Measurements from ENCODE around the gene ADCK1. TPM values are rescaled to one million over a fixed set of nuclear protein-coding genes. Genes with fewer than 3 reads are reported as not detected.
"Not testable (repeated sequence)": the region's sequence is repeated elsewhere in the genome, so short reads cannot be mapped to it uniquely, and the experiment has no call there.

Gene ADCK1
- total and polyA plus RNA-seq, 4 donors = 6.1 to 19.7 (median 10.8) TPM

DNA sequence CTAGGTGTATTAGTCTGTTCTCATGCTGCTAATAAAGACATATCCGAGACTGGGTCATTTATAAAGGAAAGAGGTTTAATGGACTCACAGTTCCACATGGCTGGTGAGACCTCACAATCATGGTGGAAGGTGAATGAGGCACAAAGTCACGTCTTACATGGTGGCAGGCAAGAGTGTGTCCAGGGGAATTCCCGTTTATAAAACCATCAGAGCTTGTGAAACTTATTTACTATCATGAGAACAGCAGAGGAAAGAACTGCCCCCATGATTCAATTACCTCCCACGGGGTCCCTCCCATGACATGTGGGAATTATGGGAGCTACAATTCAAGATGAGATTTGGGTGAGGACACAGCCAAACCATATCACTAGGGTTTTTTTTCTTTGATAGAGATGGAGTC, 25.9 kb upstream of the ADCK1 start:
- H3K27ac ChIP-seq (ENCODE audit: low read depth, low read length); DNase-seq (ENCODE audit: low read depth in 4 of 6, low spot score in 6 of 6); H3K36me3 ChIP-seq (ENCODE audit: control insufficient read depth, insufficient read depth, low read length); H3K4me3 ChIP-seq (ENCODE audit: low read depth, low read length); H3K27me3 ChIP-seq (ENCODE audit: control insufficient read depth, insufficient read depth, low read length); H3K9me3 ChIP-seq (ENCODE audit: control insufficient read depth, insufficient read depth, low read length); H3K4me1 ChIP-seq (ENCODE audit: control insufficient read depth, insufficient read depth, low read length): not testable (repeated sequence)
- WGBS (ENCODE audit: insufficient coverage) = 75% methylated on average over 1 of the region's 4 CpGs

DNA sequence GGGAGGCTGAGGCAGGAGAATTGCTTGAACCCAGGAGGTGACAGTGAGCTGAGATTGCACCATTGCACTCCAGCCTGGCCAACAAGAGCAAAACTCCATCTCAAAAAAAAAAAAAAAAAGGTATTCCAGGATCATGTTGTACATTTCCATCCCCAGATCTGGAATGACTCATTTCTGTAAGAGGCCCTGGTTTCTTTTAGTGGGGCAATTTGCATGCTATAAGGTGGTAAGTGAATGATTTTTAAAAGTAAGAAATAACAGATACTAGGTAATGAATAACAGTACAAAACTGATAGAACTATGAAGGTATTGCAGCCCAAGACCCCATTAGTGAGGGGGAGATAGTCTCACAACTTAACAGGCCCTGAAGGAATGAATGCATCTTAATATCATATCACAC, 17.7 kb upstream of the ADCK1 start:
- Histone ChIP-seq H3K36me3 (ENCODE audit: control insufficient read depth, insufficient read depth, low read length) (no peaks in the 10 kb centered on the region), H3K27me3 (ENCODE audit: control insufficient read depth, insufficient read depth, low read length) (no peaks in the 10 kb centered on the region), H3K9me3 (ENCODE audit: control insufficient read depth, insufficient read depth, low read length) (no peaks in the 10 kb centered on the region), H3K4me1 (ENCODE audit: control insufficient read depth, insufficient read depth, low read length) (no peaks in the 10 kb centered on the region), H3K27ac (ENCODE audit: low read depth, low read length) (no peak overlapping the region), H3K4me3 (ENCODE audit: low read depth, low read length) (no peak overlapping the region)
- no peak for DNase-seq (ENCODE audit: low read depth in 4 of 6, low spot score in 6 of 6)

- no peaks in the 10 kb centered on the region for H3K36me3 ChIP-seq (ENCODE audit: control insufficient read depth, insufficient read depth, low read length)
- no peak overlapping the region for H3K4me3 ChIP-seq (ENCODE audit: low read depth, low read length)
- no CpG with 5 or more reads among the region's 4 CpGs for WGBS (ENCODE audit: insufficient coverage)
- DNase-seq (ENCODE audit: low read depth in 4 of 6, low spot score in 6 of 6) = peak in 1 of 6 donors; percentile 15
- H3K4me1 ChIP-seq (ENCODE audit: control insufficient read depth, insufficient read depth, low read length) = no peaks in the 10 kb centered on the region
- H3K27ac ChIP-seq (ENCODE audit: low read depth, low read length) = no peak overlapping the region
- no peaks in the 10 kb centered on the region for H3K27me3 ChIP-seq (ENCODE audit: control insufficient read depth, insufficient read depth, low read length)
- no peaks in the 10 kb centered on the region for H3K9me3 ChIP-seq (ENCODE audit: control insufficient read depth, insufficient read depth, low read length)
Observed at GRCh38 chr14:77786148-77786547, 13.8 kb upstream of the ADCK1 start.

DNA sequence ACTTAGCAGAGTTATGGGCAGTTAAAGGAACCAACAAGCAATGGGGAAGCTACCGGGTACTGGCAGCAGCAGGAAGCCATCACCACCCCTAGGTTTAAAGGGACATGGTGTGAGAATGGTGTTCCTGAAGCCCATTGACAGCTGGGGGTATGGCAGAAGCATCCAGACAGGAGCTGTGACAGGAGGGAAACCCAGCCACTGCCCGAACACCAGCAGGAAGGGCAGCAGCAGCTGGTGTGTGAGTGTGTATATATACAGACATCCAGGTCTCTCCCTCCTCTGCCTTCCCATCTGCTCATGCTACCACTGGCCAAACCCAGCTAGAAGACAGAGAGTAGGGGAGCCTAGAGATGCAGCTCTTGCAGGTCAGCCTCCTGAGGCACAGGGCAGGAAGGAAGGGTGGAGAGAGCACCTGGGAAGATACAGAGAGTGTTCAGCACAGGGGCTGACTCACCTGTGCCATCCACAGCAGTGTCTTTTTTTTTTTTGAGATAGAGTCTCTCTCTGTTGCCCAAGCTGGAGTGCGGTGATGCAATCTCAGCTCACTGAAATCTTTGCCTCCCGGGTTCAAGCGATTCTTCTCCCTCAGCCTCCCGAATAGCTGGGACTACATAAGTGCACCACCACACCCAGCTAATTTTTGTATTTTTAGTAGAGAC, 9.2 kb upstream of the ADCK1 start:
- no peak for DNase-seq (ENCODE audit: low read depth in 4 of 6, low spot score in 6 of 6)
- Histone ChIP-seq H3K27ac (ENCODE audit: low read depth, low read length) (no peak overlapping the region), H3K27me3 (ENCODE audit: control insufficient read depth, insufficient read depth, low read length) (no peaks in the 10 kb centered on the region), H3K36me3 (ENCODE audit: control insufficient read depth, insufficient read depth, low read length) (no peaks in the 10 kb centered on the region), H3K4me3 (ENCODE audit: low read depth, low read length) (no peak overlapping the region), H3K9me3 (ENCODE audit: control insufficient read depth, insufficient read depth, low read length) (no peaks in the 10 kb centered on the region), H3K4me1 (ENCODE audit: control insufficient read depth, insufficient read depth, low read length) (no peaks in the 10 kb centered on the region)
- WGBS (ENCODE audit: insufficient coverage) = 29% methylated on average over 1 of the region's 6 CpGs

- H3K27me3 ChIP-seq (ENCODE audit: control insufficient read depth, insufficient read depth, low read length) = no peaks in the 10 kb centered on the region
- no peak overlapping the region for H3K4me3 ChIP-seq (ENCODE audit: low read depth, low read length)
- WGBS (ENCODE audit: insufficient coverage) = no CpG with 5 or more reads among the region's 1 CpG
- DNase-seq (ENCODE audit: low read depth in 4 of 6, low spot score in 6 of 6) = no peak
- H3K27ac ChIP-seq (ENCODE audit: low read depth, low read length) = no peak overlapping the region
- H3K9me3 ChIP-seq (ENCODE audit: control insufficient read depth, insufficient read depth, low read length) = no peaks in the 10 kb centered on the region
- no peaks in the 10 kb centered on the region for H3K4me1 ChIP-seq (ENCODE audit: control insufficient read depth, insufficient read depth, low read length)
- no peaks in the 10 kb centered on the region for H3K36me3 ChIP-seq (ENCODE audit: control insufficient read depth, insufficient read depth, low read length)
Observed at GRCh38 chr14:77791225-77791600, 8.7 kb upstream of the ADCK1 start.

DNA sequence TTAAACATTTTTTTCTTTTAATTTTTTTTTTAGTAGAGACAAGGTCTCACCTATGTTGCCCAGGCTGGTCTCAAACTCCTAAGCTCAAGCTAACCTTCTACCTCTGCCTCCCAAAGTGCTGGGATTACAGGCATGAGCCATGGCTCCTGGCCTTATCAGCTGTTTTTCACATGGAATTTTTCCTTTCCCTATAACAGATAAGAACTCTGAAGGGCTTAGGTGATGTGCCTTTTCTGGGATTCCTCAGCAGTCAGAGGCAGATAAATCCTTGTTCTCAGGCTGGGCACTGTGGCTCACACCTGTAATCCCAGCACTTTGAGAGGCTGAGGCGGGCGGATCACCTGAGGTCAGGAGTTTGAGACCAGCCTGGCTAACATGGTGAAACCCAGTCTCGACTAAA, 6.7 kb upstream of the ADCK1 start:
- H3K27ac ChIP-seq (ENCODE audit: low read depth, low read length); H3K9me3 ChIP-seq (ENCODE audit: control insufficient read depth, insufficient read depth, low read length); H3K27me3 ChIP-seq (ENCODE audit: control insufficient read depth, insufficient read depth, low read length); H3K4me3 ChIP-seq (ENCODE audit: low read depth, low read length); H3K4me1 ChIP-seq (ENCODE audit: control insufficient read depth, insufficient read depth, low read length); H3K36me3 ChIP-seq (ENCODE audit: control insufficient read depth, insufficient read depth, low read length); DNase-seq (ENCODE audit: low read depth in 4 of 6, low spot score in 6 of 6): not testable (repeated sequence)
- WGBS (ENCODE audit: insufficient coverage) = 100% methylated on average over 1 of the region's 3 CpGs

GRCh38 chr14:77794357-77794756, 5.6 kb upstream of the ADCK1 start:
- no peak for DNase-seq (ENCODE audit: low read depth in 4 of 6, low spot score in 6 of 6)
- 82% methylated on average over 4 of the region's 4 CpGs for WGBS (ENCODE audit: insufficient coverage)
- Histone ChIP-seq H3K27me3 (ENCODE audit: control insufficient read depth, insufficient read depth, low read length) (no peaks in the 10 kb centered on the region), H3K4me3 (ENCODE audit: low read depth, low read length) (no peak overlapping the region), H3K9me3 (ENCODE audit: control insufficient read depth, insufficient read depth, low read length) (no peaks in the 10 kb centered on the region), H3K4me1 (ENCODE audit: control insufficient read depth, insufficient read depth, low read length) (peaks cover under 1% of the 10 kb centered on the region), H3K27ac (ENCODE audit: low read depth, low read length) (no peak overlapping the region), H3K36me3 (ENCODE audit: control insufficient read depth, insufficient read depth, low read length) (no peaks in the 10 kb centered on the region)

DNA sequence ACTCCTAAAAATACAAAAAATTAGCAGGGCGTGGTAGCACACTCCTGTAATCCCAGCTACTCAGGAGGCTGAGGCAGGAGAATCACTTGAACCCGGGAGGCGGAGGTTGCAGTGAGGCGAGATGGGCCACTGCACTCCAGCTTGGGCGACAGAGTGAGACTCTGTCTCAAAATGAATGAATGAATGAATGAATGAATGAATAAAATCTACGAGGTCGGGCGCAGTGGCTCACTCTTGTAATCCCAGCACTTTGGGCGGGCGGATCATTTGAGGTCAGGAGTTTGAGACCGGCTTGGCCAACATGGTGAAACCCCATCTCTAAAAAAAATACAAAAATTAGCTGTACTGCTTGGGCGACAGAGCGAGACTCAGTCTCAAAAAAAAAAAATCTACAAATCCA, 453 bp upstream of the ADCK1 start:
- not testable (repeated sequence) for H3K9me3 ChIP-seq (ENCODE audit: control insufficient read depth, insufficient read depth, low read length); H3K36me3 ChIP-seq (ENCODE audit: control insufficient read depth, insufficient read depth, low read length); H3K27ac ChIP-seq (ENCODE audit: low read depth, low read length); DNase-seq (ENCODE audit: low read depth in 4 of 6, low spot score in 6 of 6); H3K27me3 ChIP-seq (ENCODE audit: control insufficient read depth, insufficient read depth, low read length)
- Histone ChIP-seq H3K4me3 (ENCODE audit: low read depth, low read length) (peak overlapping the region; percentile 72), H3K4me1 (ENCODE audit: control insufficient read depth, insufficient read depth, low read length) (peaks cover 13% of the 10 kb centered on the region)
- 97% methylated on average over 8 of the region's 13 CpGs for WGBS (ENCODE audit: insufficient coverage)

DNA sequence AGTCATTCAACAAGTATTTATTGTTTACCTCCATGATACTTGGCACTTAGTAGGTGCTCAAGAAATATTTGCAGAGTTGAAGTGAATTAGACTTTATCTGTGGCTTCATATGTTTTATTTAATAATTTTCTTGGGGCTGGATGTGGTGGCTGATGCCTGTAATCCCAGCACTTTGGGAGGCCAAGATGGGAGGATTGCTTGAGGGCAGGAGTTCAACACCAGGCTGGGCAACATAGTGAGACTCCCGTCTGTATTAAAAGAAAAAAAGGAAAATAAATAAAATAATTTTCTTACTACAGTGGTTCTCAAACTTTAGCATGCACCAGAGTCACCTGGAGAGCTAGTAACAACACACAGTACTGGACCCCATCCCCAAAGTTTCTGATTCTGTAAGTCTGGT, 905 bp downstream of the ADCK1 start:
- peaks cover 13% of the 10 kb centered on the region for H3K4me1 ChIP-seq (ENCODE audit: control insufficient read depth, insufficient read depth, low read length)
- H3K36me3 ChIP-seq (ENCODE audit: control insufficient read depth, insufficient read depth, low read length) = no peaks in the 10 kb centered on the region
- H3K9me3 ChIP-seq (ENCODE audit: control insufficient read depth, insufficient read depth, low read length) = no peaks in the 10 kb centered on the region
- H3K27ac ChIP-seq (ENCODE audit: low read depth, low read length) = peak overlapping the region; percentile 79
- no peak overlapping the region for H3K4me3 ChIP-seq (ENCODE audit: low read depth, low read length)
- no peak for DNase-seq (ENCODE audit: low read depth in 4 of 6, low spot score in 6 of 6)
- no CpG with 5 or more reads among the region's 1 CpG for WGBS (ENCODE audit: insufficient coverage)
- no peaks in the 10 kb centered on the region for H3K27me3 ChIP-seq (ENCODE audit: control insufficient read depth, insufficient read depth, low read length)

DNA sequence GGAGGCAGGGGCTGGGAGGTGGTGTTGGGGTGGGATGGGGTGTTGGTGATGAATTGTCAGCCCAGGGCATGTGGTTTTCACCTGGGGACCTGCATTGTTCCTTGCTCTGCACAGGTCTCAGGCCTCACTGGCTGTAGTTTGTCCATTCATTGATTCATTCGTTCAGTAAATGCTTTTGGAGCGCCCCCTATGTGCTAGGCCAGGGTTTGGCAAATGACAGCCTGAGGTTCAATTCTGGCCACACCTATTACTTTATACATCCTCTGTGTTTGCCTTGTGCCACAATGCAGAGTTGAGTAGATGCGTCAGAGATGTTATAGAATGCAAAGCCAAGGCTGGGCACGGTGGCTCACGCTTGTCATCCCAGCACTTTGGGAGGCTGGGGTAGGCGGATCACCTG, 4.7 kb downstream of the ADCK1 start:
- Histone ChIP-seq H3K36me3 (ENCODE audit: control insufficient read depth, insufficient read depth, low read length) (no peaks in the 10 kb centered on the region), H3K4me1 (ENCODE audit: control insufficient read depth, insufficient read depth, low read length) (peaks cover 10% of the 10 kb centered on the region), H3K27ac (ENCODE audit: low read depth, low read length) (no peak overlapping the region), H3K4me3 (ENCODE audit: low read depth, low read length) (no peak overlapping the region), H3K27me3 (ENCODE audit: control insufficient read depth, insufficient read depth, low read length) (no peaks in the 10 kb centered on the region), H3K9me3 (ENCODE audit: control insufficient read depth, insufficient read depth, low read length) (no peaks in the 10 kb centered on the region)
- WGBS (ENCODE audit: insufficient coverage) = 43% methylated on average over 2 of the region's 6 CpGs
- DNase-seq (ENCODE audit: low read depth in 4 of 6, low spot score in 6 of 6) = no peak

Measured in spinal cord (tissue), 10 donors.